Naive thymus-derived CD4-positive, alpha-beta T cell (primary cell): Measurements from ENCODE around the gene FBXO34. TPM values are rescaled to one million over a fixed set of nuclear protein-coding genes. Genes with fewer than 3 reads are reported as not detected.

Experiments
- ATAC-seq: fragments of 150-1000 bp; cut with Tn5 transposase; 2 replicates; pipeline ENCODE4 v1.10.0; 2021; ENCODE audit warnings: mild to moderate bottlenecking, moderate library complexity
- CTCF ChIA-PET: fragments of 350-600 bp; sonication (Branson Sonifier 250); formaldehyde crosslinking; loops from one replicate; lab custom pipeline; 2021; ENCODE audit warnings: antibody characterized with exemption; lab: Charles Lee
- POLR2A ChIA-PET: fragments of 350-600 bp; sonication (Branson Sonifier 250); formaldehyde crosslinking; loops from one replicate; lab custom pipeline; 2021; ENCODE audit warnings: antibody characterized with exemption, inconsistent platforms; lab: Charles Lee
- DNase-seq, 9 donors: peaks; one replicate each; pipeline versions ENCODE4 v3.0.0 to v3.0.0-alpha.2; 2020 to 2022; ENCODE audit warnings: mixed read lengths in 1 of 9
- H3K27ac ChIP-seq: one replicate; pipeline ENCODE4 v1.7.0; 2013; ENCODE audit warnings: mild to moderate bottlenecking, low read depth, low read length, moderate library complexity
- H3K27me3 ChIP-seq, 2 donors: one replicate each; pipeline ENCODE4 v1.7.0; 2013; ENCODE audit warnings: low read length in 2 of 2, mild to moderate bottlenecking in 2 of 2, moderate library complexity in 2 of 2; ENCODE audit not compliant: control insufficient read depth in 2 of 2, insufficient read depth in 2 of 2
- H3K36me3 ChIP-seq, 3 experiments: 1 replicate in 2 of 3; 2 replicates in 1 of 3; pipeline ENCODE4 v1.7.0; 2013; ENCODE audit warnings: low read length in 3 of 3, mild to moderate bottlenecking in 3 of 3, moderate library complexity in 1 of 3; ENCODE audit not compliant: insufficient read depth in 3 of 3, control insufficient read depth in 2 of 3
- H3K4me1 ChIP-seq, 2 donors: one replicate each; pipeline ENCODE4 v1.7.0; 2013; ENCODE audit warnings: low read length in 2 of 2, mild to moderate bottlenecking in 2 of 2, moderate library complexity in 1 of 2; ENCODE audit not compliant: control insufficient read depth in 2 of 2, insufficient read depth in 2 of 2
- H3K4me3 ChIP-seq: 2 replicates; pipeline ENCODE4 v1.7.0; 2013; ENCODE audit warnings: mild to moderate bottlenecking, low read length
- H3K9me3 ChIP-seq, 3 experiments: 1 replicate in 2 of 3; 2 replicates in 1 of 3; pipeline ENCODE4 v1.7.0; 2013; ENCODE audit warnings: low read length in 3 of 3; ENCODE audit not compliant: control insufficient read depth in 2 of 3
- H3K27ac Mint-ChIP-seq, 9 donors: one replicate each; pipeline ENCODE4 v1.8.0; 2020 to 2022; ENCODE audit warnings: mixed read lengths in 9 of 9, mild to moderate bottlenecking in 8 of 9, moderate library complexity in 5 of 9, inconsistent platforms in 2 of 9
- H3K27me3 Mint-ChIP-seq, 5 donors: one replicate each; pipeline ENCODE4 v1.8.0; 2021 to 2022; ENCODE audit warnings: mixed read lengths in 5 of 5, mild to moderate bottlenecking in 1 of 5
- H3K36me3 Mint-ChIP-seq, 5 donors: one replicate each; pipeline ENCODE4 v1.8.0; 2020 to 2022; ENCODE audit warnings: mixed read lengths in 5 of 5, mild to moderate bottlenecking in 3 of 5, inconsistent platforms in 1 of 5
- H3K4me1 Mint-ChIP-seq, 7 donors: one replicate each; pipeline ENCODE4 v1.8.0; 2020 to 2022; ENCODE audit warnings: mixed read lengths in 7 of 7, mild to moderate bottlenecking in 3 of 7, inconsistent platforms in 1 of 7
- H3K4me3 Mint-ChIP-seq, 10 donors: one replicate each; pipeline ENCODE4 v1.8.0; 2020 to 2022; ENCODE audit warnings: mild to moderate bottlenecking in 10 of 10, mixed read lengths in 10 of 10, moderate library complexity in 6 of 10, inconsistent platforms in 2 of 10
- H3K9me3 Mint-ChIP-seq, 11 donors: one replicate each; pipeline ENCODE4 v1.8.0; 2020 to 2022; ENCODE audit warnings: mixed read lengths in 11 of 11, mild to moderate bottlenecking in 4 of 11, inconsistent platforms in 1 of 11, moderate library complexity in 1 of 11
- intact Hi-C, 2 donors: fragments of 100-400 bp; cut with micrococcal nuclease; formaldehyde crosslinking; loops; one replicate each; pipeline ENCODE4 v1.15.1; 2023
- polyA plus RNA-seq, 2 donors: library from polyadenylated mRNA; unstranded; fragments of 300-500 nt; fragmentation: Illumina TruSeq; gene quantifications; one replicate each; pipeline ENCODE4 v1.2.3, GENCODE V29; 2021
- total RNA-seq, 6 experiments: library from RNA in 5 of 6; stranded (reverse) in 5 of 6; gene quantifications; 1 replicate in 5 of 6; 2 replicates in 1 of 6; pipeline ENCODE4 v1.2.3 and lab custom pipeline; 2021 to 2026

Gene FBXO34
- total and polyA plus RNA-seq, 7 experiments from 2014 or later = 22.0 to 42.1 (median 25.8) TPM

GRCh38 chr14:55384536-55384935 lies 113.3 kb downstream of the FBXO34 start:
- intact Hi-C loops = no loop called here
- Histone ChIP-seq H3K27ac (no peak overlapping the region), H3K36me3 (peaks cover 0 to 75% (median 0%) of the 10 kb centered on the region in 3 experiments), H3K9me3 (no peaks in the 10 kb centered on the region), H3K4me1 (peaks cover 0 to 5% of the 10 kb centered on the region in 2 donors), H3K27me3 (no peaks in the 10 kb centered on the region), H3K4me3 (no peak overlapping the region)
- Mint-ChIP-seq H3K27me3 (no peaks in the 10 kb centered on the region), H3K4me1 (peaks cover 0 to 32% (median 8%) of the 10 kb centered on the region in 7 donors), H3K4me3 (no peak overlapping the region), H3K27ac (peak overlapping the region in 4 of 9 donors; percentile 2 to 61 (median 16)), H3K36me3 (peaks cover 19 to 56% (median 40%) of the 10 kb centered on the region in 5 donors), H3K9me3 (peaks cover 0 to 1% (median 0%) of the 10 kb centered on the region in 11 donors)
- ChIA-PET CTCF (no interaction called here), POLR2A (no interaction called here)
- ATAC-seq (no peak), DNase-seq (no peak)

- Mint-ChIP-seq H3K27me3 (no peaks in the 10 kb centered on the region), H3K4me3 (peak overlapping the region in 2 of 10 donors; percentile 52 to 73), H3K4me1 (peaks cover 0 to 32% (median 8%) of the 10 kb centered on the region in 7 donors), H3K9me3 (peaks cover 0 to 1% (median 0%) of the 10 kb centered on the region in 11 donors), H3K36me3 (peaks cover 16 to 54% (median 38%) of the 10 kb centered on the region in 5 donors), H3K27ac (peak overlapping the region; percentile 22 to 94 (median 52))
- ATAC-seq (peak; percentile 29), DNase-seq (no peak)
- H3K9me3 ChIP-seq = no peaks in the 10 kb centered on the region
- ChIA-PET POLR2A (no interaction called here), CTCF (no interaction called here)
- H3K4me3 ChIP-seq = no peak overlapping the region
- no peaks in the 10 kb centered on the region for H3K27me3 ChIP-seq
- H3K27ac ChIP-seq = no peak overlapping the region
- peaks cover 0 to 5% of the 10 kb centered on the region in 2 donors for H3K4me1 ChIP-seq
- peaks cover 0 to 80% (median 0%) of the 10 kb centered on the region in 3 experiments for H3K36me3 ChIP-seq
- intact Hi-C loops = loop anchor here in 1 of 2 donors (1.0 kb wide), 2 partner anchors 12 to 25 kb away; partner anchors contain the start of gene ATG14
These were observed 115.0 kb downstream of the FBXO34 start for GRCh38 chr14:55386037-55386808.

GRCh38 chr14:55387121-55387520 lies 115.9 kb downstream of the FBXO34 start:
- H3K27me3 ChIP-seq = no peaks in the 10 kb centered on the region
- H3K27ac ChIP-seq = no peak overlapping the region
- no peaks in the 10 kb centered on the region for H3K27me3 Mint-ChIP-seq
- no peak for DNase-seq
- H3K9me3 ChIP-seq = no peaks in the 10 kb centered on the region
- peak overlapping the region in 6 of 9 donors; percentile 6 to 94 (median 48) for H3K27ac Mint-ChIP-seq
- H3K4me1 ChIP-seq = peaks cover 0 to 5% of the 10 kb centered on the region in 2 donors
- no peak overlapping the region for H3K4me3 ChIP-seq
- H3K4me3 Mint-ChIP-seq = peak overlapping the region in 2 of 10 donors; percentile 10 to 49
- ATAC-seq = no peak
- POLR2A ChIA-PET = no interaction called here
- intact Hi-C loops = no loop called here
- CTCF ChIA-PET = interaction anchor here (1.3 kb wide), 1 partner anchor 33 kb away, joined by 3 read pairs; no protein-coding TSS in a partner anchor
- H3K9me3 Mint-ChIP-seq = peaks cover 0 to 1% (median 0%) of the 10 kb centered on the region in 11 donors
- H3K36me3 Mint-ChIP-seq = peaks cover 13 to 48% (median 36%) of the 10 kb centered on the region in 5 donors
- H3K36me3 ChIP-seq = peaks cover 0 to 72% (median 0%) of the 10 kb centered on the region in 3 experiments
- H3K4me1 Mint-ChIP-seq = peaks cover 0 to 32% (median 8%) of the 10 kb centered on the region in 7 donors

GRCh38 chr14:55388160-55388559 lies 116.9 kb downstream of the FBXO34 start:
- POLR2A ChIA-PET = no interaction called here
- ATAC-seq (no peak), DNase-seq (no peak)
- no peaks in the 10 kb centered on the region for H3K27me3 ChIP-seq
- Mint-ChIP-seq H3K27ac (peak overlapping the region in 4 of 9 donors; percentile 27 to 55 (median 32)), H3K9me3 (peaks cover 0 to 1% (median 0%) of the 10 kb centered on the region in 11 donors), H3K4me3 (no peak overlapping the region), H3K36me3 (peaks cover 13 to 47% (median 36%) of the 10 kb centered on the region in 5 donors), H3K27me3 (no peaks in the 10 kb centered on the region), H3K4me1 (peaks cover 0 to 32% (median 8%) of the 10 kb centered on the region in 7 donors)
- peaks cover 0 to 67% (median 0%) of the 10 kb centered on the region in 3 experiments for H3K36me3 ChIP-seq
- intact Hi-C loops = no loop called here
- H3K27ac ChIP-seq = no peak overlapping the region
- H3K9me3 ChIP-seq = no peaks in the 10 kb centered on the region
- H3K4me1 ChIP-seq = peaks cover 0 to 5% of the 10 kb centered on the region in 2 donors
- CTCF ChIA-PET = interaction anchor here (0.6 to 1.3 kb wide), 2 partner anchors 34 to 383 kb away, joined by 3 read pairs; no protein-coding TSS in a partner anchor
- no peak overlapping the region for H3K4me3 ChIP-seq

GRCh38 chr14:55389330-55389729 lies 118.1 kb downstream of the FBXO34 start:
- Mint-ChIP-seq H3K27me3 (no peaks in the 10 kb centered on the region), H3K27ac (peak overlapping the region in 1 of 9 donors; percentile 27), H3K36me3 (peaks cover 13 to 40% (median 32%) of the 10 kb centered on the region in 5 donors), H3K9me3 (peaks cover 0 to 1% (median 0%) of the 10 kb centered on the region in 11 donors), H3K4me1 (peaks cover 0 to 28% (median 8%) of the 10 kb centered on the region in 7 donors), H3K4me3 (no peak overlapping the region)
- peaks cover 0 to 62% (median 0%) of the 10 kb centered on the region in 3 experiments for H3K36me3 ChIP-seq
- peaks cover 0 to 5% of the 10 kb centered on the region in 2 donors for H3K4me1 ChIP-seq
- CTCF ChIA-PET = no interaction called here
- ATAC-seq (no peak), DNase-seq (no peak)
- intact Hi-C loops = no loop called here
- H3K4me3 ChIP-seq = no peak overlapping the region
- H3K27me3 ChIP-seq = no peaks in the 10 kb centered on the region
- POLR2A ChIA-PET = no interaction called here
- no peak overlapping the region for H3K27ac ChIP-seq
- no peaks in the 10 kb centered on the region for H3K9me3 ChIP-seq

GRCh38 chr14:55398679-55399078 lies 127.5 kb downstream of the FBXO34 start:
- peaks cover 0 to 35% (median 15%) of the 10 kb centered on the region in 5 donors for H3K36me3 Mint-ChIP-seq
- no peaks in the 10 kb centered on the region for H3K27me3 Mint-ChIP-seq
- H3K4me3 Mint-ChIP-seq = no peak overlapping the region
- H3K36me3 ChIP-seq = peaks cover 0 to 12% (median 5%) of the 10 kb centered on the region in 3 experiments
- no peaks in the 10 kb centered on the region for H3K9me3 Mint-ChIP-seq
- POLR2A ChIA-PET = no interaction called here
- no peaks in the 10 kb centered on the region for H3K9me3 ChIP-seq
- no peaks in the 10 kb centered on the region for H3K4me1 ChIP-seq
- no peak for DNase-seq
- H3K4me3 ChIP-seq = no peak overlapping the region
- H3K27ac Mint-ChIP-seq = no peak overlapping the region
- H3K4me1 Mint-ChIP-seq = peaks cover 7 to 37% (median 32%) of the 10 kb centered on the region in 7 donors
- H3K27me3 ChIP-seq = no peaks in the 10 kb centered on the region
- intact Hi-C loops = no loop called here
- no peak overlapping the region for H3K27ac ChIP-seq
- no peak for ATAC-seq
- CTCF ChIA-PET = no interaction called here
